HG03060 (cell line): ENCODE measurements around the gene PIGU.

Experiments
- ATAC-seq: cut with Tn5 transposase; IDR thresholded peaks from one replicate; pipeline ENCODE4 v1.9.1; 2021; ENCODE audit warnings: low read depth, moderate number of reproducible peaks; ENCODE audit not compliant: unreplicated experiment

PIGU gene

DNA sequence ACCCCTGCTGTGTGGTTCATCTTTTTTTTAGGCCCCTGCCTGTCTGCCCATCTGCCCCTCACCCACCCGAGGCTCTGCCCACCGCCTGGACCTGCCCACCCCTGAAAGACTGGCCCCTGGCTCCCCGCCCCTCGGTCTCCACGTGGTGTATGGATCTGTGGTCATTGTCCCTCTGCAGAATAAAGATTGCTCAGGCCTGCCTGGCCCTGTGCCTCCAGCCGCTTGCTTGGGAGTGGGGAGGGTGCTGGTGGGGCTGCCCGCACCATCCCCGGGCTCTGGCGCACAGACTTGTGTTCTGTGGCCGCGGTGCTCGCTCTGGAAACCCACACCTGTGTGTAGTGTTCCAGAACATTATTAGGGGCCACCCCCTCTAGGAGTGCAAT is 116.8 kb downstream of the PIGU start:
- ATAC-seq: no peak

GRCh38 chr20:34559311-34560140 is 117.4 kb downstream of the PIGU start:
- no peak for ATAC-seq

- ATAC-seq: no peak
Observed at GRCh38 chr20:34558320-34559218, 118.3 kb downstream of the PIGU start, which contains the start of gene MAP1LC3A. Gene MAP1LC3A, plus strand, starts transcription at chr20:34558718. Its CDS starts 151 bp downstream, at chr20:34558869.

GRCh38 chr20:34557936-34558319 is 119.0 kb downstream of the PIGU start:
- no peak for ATAC-seq

DNA sequence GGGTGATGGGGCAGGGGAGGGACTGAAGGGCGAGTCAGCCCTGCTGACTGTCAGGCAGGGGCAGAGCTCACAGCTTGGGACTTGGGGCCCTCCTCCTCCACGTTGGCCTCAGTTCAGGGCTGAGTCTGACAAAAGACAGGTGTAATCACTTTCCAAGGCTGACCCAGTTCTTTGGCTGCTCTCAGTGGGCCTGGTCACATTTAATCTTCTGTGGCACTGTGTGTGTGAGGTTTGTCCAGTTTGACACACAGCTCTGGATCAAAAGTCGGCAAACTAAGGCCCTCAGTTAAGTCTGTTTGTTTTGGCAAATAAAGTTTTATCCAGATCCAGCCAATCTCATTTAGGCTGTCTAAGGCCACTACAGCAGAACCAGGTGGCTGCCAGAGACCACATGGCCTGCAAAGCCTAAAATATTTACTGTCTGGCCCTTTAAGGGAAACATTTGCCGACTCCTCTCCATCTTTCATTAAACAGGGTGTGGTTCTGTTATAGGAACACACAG is 123.5 kb downstream of the PIGU start:
- ATAC-seq: no peak

GRCh38 chr20:34552569-34552968 is 124.3 kb downstream of the PIGU start:
- ATAC-seq: no peak

GRCh38 chr20:34549929-34550305 is 127.0 kb downstream of the PIGU start:
- ATAC-seq: no peak

DNA sequence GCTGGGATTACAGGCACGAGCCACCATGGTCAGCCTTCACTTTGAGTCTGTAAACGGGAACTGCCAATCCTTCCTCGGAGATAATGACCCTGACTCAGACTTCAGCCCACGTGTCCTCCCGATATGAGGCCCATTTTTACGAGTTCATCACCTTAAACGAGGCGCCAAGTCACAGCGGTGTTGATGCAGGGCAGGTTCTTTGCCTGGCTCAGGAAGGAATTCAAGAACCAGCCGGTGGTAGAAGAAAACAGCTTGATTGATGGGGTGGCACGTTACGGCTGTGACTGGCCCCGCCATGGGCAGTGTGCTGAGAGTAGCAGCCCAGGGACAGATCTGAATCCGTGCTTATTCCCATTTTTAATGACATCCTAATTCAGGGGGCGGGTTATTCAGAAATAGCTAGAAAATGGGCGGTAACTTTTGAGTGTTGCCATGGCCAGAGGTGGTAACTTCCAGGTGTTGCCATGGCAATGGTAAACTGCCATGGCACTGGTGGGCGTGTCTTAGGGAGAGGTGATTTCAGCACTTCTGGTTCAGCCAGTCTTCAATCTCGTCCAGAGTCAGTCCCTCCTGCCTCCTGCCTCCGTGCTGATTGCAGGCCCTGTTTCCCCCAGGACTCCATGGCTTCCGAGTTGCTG is 127.5 kb downstream of the PIGU start:
- no peak for ATAC-seq

- no peak for ATAC-seq
Observed at GRCh38 chr20:34547844-34548613, 128.9 kb downstream of the PIGU start.

DNA sequence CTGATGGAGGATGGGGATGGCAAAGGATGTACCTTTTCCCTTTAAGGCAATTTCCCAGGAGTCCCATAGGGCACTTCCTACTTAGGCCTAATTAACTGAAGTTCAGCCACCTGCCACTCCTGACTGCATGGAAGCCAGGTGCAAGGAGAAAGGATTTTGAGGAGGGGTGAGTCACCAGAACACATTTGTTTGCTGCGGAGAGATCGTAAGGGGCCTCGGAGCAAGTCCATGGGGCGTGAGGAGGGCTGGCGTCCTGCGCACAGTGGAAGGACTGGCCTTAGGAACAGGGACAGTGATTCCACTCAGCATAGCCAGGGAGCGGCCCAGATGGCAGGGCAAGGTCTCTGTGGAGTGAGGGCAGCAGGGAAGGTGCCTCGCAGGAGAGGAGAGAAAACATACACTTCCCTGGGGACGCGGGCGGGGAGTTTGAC is 130.1 kb downstream of the PIGU start:
- no peak for ATAC-seq

- ATAC-seq: no peak
Observed at GRCh38 chr20:34544109-34544796, 132.6 kb downstream of the PIGU start.

GRCh38 chr20:34543463-34544056 is 133.3 kb downstream of the PIGU start:
- no peak for ATAC-seq

DNA sequence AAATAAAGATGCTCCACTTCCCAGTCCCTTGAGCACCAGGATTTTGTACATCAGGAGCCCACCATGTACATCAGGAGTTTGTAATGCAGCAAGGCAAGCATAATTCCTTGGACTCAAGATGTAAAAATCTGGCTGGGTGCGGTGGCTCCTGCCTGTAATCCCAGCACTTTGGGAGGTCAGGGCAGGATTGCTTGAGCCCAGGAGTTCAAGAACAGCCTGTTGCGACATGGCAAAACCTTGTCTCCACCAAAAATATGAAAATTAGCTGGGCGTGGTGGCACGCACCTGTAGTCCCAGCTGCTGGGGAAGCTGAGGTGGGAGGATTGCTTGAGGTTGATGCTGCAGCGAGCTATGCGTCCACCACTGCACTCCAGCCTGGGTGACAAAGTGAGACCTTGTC is 134.5 kb downstream of the PIGU start:
- no peak for ATAC-seq

- ATAC-seq: no peak
Observed at GRCh38 chr20:34541917-34542316, 135.0 kb downstream of the PIGU start.

- ATAC-seq: no peak
Observed at GRCh38 chr20:34541264-34541901, 135.5 kb downstream of the PIGU start.

GRCh38 chr20:34540596-34541263 is 136.2 kb downstream of the PIGU start:
- ATAC-seq: no peak

DNA sequence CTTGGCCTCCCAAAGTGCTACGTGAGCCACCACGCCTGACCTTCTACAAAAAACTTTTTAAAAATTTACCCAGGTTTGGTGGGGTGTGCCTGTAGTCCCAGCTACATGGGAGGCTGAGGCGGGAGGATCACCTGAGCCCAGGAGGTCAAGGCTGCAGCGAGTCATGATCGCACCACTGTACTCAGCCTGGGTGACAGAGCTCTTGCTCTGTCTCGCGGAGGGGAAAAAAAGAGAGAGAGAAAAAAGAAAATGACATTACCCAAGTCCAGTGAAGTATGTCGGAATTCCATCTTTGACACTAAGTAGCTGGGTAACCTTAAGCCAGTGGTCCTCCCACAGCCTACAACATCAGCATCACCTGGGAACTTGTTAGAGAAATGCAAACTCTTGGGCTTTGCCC is 137.1 kb downstream of the PIGU start:
- ATAC-seq: no peak

GRCh38 chr20:34538671-34539123 is 138.2 kb downstream of the PIGU start:
- no peak for ATAC-seq
